WERI-Rb-1 (cell line): ENCODE measurements around the gene NUP214.
"Not testable (repeated sequence)": the region's sequence is repeated elsewhere in the genome, so short reads cannot be mapped to it uniquely, and the experiment has no call there.

Source experiments
- DNase-seq: peaks from one replicate; pipeline ENCODE4 v3.0.0-alpha.2; 2020
- H3K27ac ChIP-seq: fragments of 250-450 bp; sonication (Bioruptor Pico); 2 replicates; pipeline ENCODE4 v1.5.1; 2020; ENCODE audit warnings: mild to moderate bottlenecking, moderate library complexity
- H3K27me3 ChIP-seq: fragments of 250-450 bp; sonication (Bioruptor Pico); 2 replicates; pipeline ENCODE4 v1.5.1; 2021; ENCODE audit warnings: mild to moderate bottlenecking, low read depth, moderate library complexity; ENCODE audit not compliant: insufficient read depth, severe bottlenecking
- H3K36me3 ChIP-seq: fragments of 250-450 bp; sonication (Bioruptor Pico); 2 replicates; pipeline ENCODE4 v1.5.1; 2020; ENCODE audit warnings: mild to moderate bottlenecking, moderate library complexity
- H3K4me3 ChIP-seq: 2 replicates; pipeline ENCODE4 v1.5.1; 2011; ENCODE audit warnings: low read depth, mild to moderate bottlenecking, control low read depth, low read length
- H3K9me3 ChIP-seq: fragments of 250-450 bp; sonication (Bioruptor Pico); 2 replicates; pipeline ENCODE4 v1.5.1; 2021; ENCODE audit warnings: mild to moderate bottlenecking, moderate library complexity; ENCODE audit not compliant: severe bottlenecking
- TF ChIP-seq, protein P1 (sequence below): IDR thresholded peaks from 2 replicates; pipeline ENCODE4 v1.5.1; 2011; ENCODE audit warnings: low read depth, mild to moderate bottlenecking, control low read depth, inconsistent platforms, low read length

Gene NUP214

DNA sequence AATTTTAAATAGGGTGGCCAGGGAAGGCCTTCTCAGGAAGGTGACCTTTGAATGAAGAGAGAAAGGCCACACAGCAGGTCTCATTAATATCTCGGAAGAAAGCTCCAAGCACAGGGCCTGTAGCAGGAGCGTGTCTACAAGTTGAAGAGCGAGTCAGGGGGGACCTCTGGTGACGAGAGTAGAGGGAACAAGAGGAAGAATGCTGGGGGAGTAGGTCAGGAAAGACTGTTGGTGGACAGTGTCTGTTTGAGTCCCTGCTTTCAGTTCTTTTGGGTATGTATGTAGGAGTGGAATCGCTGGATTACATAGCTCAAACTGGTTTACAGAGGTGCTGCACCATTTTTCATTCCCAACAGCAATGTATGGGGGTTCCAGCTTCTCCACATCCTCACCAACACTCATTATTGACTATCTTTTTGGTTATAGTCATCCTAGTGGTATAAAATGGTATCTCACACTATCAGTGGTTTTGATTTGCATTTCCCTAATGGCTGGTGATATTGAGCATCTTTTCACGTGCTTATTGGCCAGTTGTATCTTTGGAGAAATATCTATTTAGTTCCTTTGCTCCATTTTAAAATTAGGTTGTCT, 55.8 kb downstream of the NUP214 start:
- Histone ChIP-seq H3K27me3 (no peaks in the 10 kb centered on the region), H3K27ac (no peak overlapping the region), H3K9me3 (no peaks in the 10 kb centered on the region), H3K36me3 (peaks cover 79% of the 10 kb centered on the region), H3K4me3 (no peak overlapping the region)
- no peak for DNase-seq
- TF ChIP-seq, protein P1, sequence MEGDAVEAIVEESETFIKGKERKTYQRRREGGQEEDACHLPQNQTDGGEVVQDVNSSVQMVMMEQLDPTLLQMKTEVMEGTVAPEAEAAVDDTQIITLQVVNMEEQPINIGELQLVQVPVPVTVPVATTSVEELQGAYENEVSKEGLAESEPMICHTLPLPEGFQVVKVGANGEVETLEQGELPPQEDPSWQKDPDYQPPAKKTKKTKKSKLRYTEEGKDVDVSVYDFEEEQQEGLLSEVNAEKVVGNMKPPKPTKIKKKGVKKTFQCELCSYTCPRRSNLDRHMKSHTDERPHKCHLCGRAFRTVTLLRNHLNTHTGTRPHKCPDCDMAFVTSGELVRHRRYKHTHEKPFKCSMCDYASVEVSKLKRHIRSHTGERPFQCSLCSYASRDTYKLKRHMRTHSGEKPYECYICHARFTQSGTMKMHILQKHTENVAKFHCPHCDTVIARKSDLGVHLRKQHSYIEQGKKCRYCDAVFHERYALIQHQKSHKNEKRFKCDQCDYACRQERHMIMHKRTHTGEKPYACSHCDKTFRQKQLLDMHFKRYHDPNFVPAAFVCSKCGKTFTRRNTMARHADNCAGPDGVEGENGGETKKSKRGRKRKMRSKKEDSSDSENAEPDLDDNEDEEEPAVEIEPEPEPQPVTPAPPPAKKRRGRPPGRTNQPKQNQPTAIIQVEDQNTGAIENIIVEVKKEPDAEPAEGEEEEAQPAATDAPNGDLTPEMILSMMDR: 0 out of 2 replicates have a peak, but pooled peaks have one; percentile 8

DNA sequence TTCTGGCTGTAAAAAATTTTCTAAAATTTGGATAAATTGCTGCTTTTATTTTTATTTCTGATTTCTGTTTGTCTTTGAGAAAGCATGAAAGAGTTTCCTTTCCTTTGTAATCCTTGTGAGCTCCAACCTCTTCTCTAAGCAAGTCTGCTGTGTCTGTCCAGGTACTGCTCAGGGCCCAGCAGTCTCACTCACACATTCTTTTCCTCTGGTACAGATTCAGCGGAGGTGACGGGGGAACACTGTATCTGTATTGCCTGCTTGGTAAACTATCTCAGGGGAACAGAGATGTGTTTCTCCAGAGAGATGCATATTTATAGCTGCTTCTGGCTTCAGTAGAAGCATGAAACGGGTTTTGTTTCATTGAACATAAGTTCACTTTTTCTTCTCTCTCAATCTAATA, 60.5 kb downstream of the NUP214 start:
- no peak overlapping the region for H3K27ac ChIP-seq

DNA sequence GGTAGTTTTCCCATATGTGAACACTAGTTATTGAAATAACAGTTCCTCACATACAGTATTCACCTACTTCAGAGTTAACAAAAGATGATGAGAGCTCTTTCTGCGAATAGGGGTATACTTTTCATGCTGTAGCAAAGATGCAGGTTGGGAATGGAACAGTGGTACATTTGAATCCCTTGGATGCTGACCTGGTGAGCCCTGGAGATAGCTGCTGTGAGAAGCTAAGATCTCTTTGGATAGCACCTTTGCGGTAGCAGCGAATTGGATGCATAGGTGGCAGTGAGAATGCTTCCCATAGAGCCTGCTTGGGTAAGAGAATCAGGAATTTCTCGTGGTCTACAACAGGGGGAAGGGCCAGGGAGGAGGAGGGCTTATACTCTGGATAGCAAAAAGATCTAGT, 61.2 kb downstream of the NUP214 start:
- Histone ChIP-seq H3K27me3 (no peaks in the 10 kb centered on the region), H3K27ac (no peak overlapping the region), H3K4me3 (no peak overlapping the region), H3K36me3 (peaks cover 78% of the 10 kb centered on the region), H3K9me3 (no peaks in the 10 kb centered on the region)
- no peak for DNase-seq
- TF ChIP-seq, protein P1: no peak

More for the DNA sequence above, 60.5 kb downstream of the NUP214 start:
- TF ChIP-seq, protein P1: no peak
- H3K9me3 ChIP-seq: no peaks in the 10 kb centered on the region
- H3K27me3 ChIP-seq: no peaks in the 10 kb centered on the region
- DNase-seq: no peak
- no peak overlapping the region for H3K4me3 ChIP-seq
- peaks cover 80% of the 10 kb centered on the region for H3K36me3 ChIP-seq

DNA sequence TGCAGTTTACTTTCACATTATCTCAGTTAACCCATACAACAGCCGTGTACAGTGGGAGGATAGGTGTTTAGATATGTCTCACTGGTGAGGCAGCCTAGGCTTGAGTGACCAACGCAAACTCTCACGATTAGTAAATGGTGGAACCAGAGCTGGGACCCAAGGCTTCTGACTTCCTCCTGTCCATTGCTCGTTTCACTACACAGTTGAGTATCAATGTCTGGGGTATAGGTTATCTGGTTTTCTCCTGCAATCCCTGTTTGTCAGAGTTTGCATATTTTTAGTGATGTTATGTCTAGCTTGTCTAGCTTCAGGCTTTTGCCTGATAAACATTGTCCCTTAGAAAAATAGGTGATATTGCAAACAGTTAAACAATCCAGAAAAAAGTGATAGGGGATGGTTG, 62.6 kb downstream of the NUP214 start:
- DNase-seq: no peak
- H3K36me3 ChIP-seq: peaks cover 71% of the 10 kb centered on the region
- no peaks in the 10 kb centered on the region for H3K9me3 ChIP-seq
- H3K27ac ChIP-seq: no peak overlapping the region
- no peak overlapping the region for H3K4me3 ChIP-seq
- no peaks in the 10 kb centered on the region for H3K27me3 ChIP-seq
- TF ChIP-seq, protein P1: no peak

DNA sequence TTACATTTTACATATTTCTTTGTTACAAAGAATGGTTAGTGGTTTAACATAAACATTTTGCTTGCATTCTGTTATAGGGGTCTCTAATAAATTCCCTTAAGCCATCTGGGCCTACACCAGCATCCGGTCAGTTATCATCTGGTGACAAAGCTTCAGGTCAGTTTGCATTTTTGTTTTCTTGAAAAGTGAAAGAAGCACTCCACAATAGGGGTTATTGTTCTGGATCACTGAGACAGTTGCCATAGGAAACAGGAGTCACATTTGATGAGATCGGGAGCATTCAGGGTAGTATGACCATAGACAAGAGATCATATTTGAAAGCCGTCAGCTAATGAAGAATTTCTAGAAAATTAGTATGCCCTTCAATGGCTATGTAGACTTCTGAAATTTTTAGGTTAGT, 63.6 kb downstream of the NUP214 start:
- no peaks in the 10 kb centered on the region for H3K9me3 ChIP-seq
- no peaks in the 10 kb centered on the region for H3K27me3 ChIP-seq
- peaks cover 72% of the 10 kb centered on the region for H3K36me3 ChIP-seq
- TF ChIP-seq, protein P1: no peak
- no peak for DNase-seq
- no peak overlapping the region for H3K27ac ChIP-seq
- no peak overlapping the region for H3K4me3 ChIP-seq

DNA sequence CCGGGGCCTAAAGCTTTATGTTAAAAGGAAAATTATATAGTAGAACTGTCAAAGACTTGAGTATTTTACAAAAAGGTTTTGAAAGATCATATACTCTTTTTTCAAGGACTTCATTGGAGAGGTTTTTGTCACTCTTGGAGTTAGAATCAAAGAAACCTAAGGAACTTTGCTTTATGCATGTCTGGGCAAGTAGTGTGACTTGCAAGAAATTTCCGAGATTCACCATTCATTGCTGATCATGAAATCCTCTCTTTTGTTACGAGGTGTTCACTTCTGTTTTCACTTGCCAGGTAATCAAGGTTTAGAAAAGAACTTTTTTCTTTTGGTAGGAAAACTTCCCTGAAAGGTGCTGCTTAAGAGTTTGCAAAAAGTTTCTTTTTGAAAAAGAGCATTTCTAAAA, 64.8 kb downstream of the NUP214 start:
- H3K4me3 ChIP-seq: no peak overlapping the region
- H3K27me3 ChIP-seq: no peaks in the 10 kb centered on the region
- peaks cover 74% of the 10 kb centered on the region for H3K36me3 ChIP-seq
- no peak overlapping the region for H3K27ac ChIP-seq
- TF ChIP-seq, protein P1: no peak
- DNase-seq: no peak
- H3K9me3 ChIP-seq: no peaks in the 10 kb centered on the region

DNA sequence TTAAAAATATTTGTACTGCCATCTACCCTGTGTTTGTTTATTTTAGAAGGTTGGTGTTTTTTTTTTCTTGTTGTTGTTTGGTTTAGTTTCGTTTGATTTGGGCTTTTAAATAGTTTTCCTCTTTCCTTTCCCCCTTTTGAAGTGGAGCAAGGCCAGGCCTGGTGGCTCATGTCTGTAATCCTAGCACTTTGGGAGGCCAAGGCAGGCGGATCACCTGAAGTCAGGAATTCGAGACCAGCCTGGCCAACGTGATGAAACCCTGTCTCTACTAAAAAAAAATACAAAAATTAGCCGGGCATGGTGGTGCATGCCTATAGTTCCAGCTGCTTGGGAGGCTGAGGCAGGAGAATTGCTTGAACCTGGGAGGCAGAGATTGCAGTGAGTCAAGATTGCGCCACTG, 65.6 kb downstream of the NUP214 start:
- peaks cover 72% of the 10 kb centered on the region for H3K36me3 ChIP-seq
- DNase-seq, H3K27ac ChIP-seq: not testable (repeated sequence)

More for the DNA sequence above, 65.6 kb downstream of the NUP214 start:
- H3K27me3 ChIP-seq, H3K4me3 ChIP-seq, H3K9me3 ChIP-seq: not testable (repeated sequence)
